Glutamatergic neuron (in vitro differentiated cells): ENCODE data around the gene SAE1. TPM values are rescaled to one million over a fixed set of nuclear protein-coding genes. Genes with fewer than 3 reads are reported as not detected.
A peak's percentile ranks its signal among the peaks of the same experiment; 100 is the strongest.

ENCODE experiments used
- DNase-seq: peaks from one replicate; pipeline ENCODE4 v3.0.0; 2022
- H3K27ac Mint-ChIP-seq: one replicate; pipeline ENCODE4 v1.8.0; 2020; ENCODE audit warnings: mild to moderate bottlenecking, mixed read lengths, inconsistent platforms; ENCODE audit not compliant: unreplicated experiment
- H3K27me3 Mint-ChIP-seq: one replicate; pipeline ENCODE4 v1.8.0; 2020; ENCODE audit warnings: mild to moderate bottlenecking, moderate library complexity, mixed read lengths, inconsistent platforms; ENCODE audit not compliant: unreplicated experiment
- H3K36me3 Mint-ChIP-seq: one replicate; pipeline ENCODE4 v1.8.0; 2020; ENCODE audit warnings: mild to moderate bottlenecking, mixed read lengths, inconsistent platforms; ENCODE audit not compliant: unreplicated experiment
- H3K4me1 Mint-ChIP-seq: one replicate; pipeline ENCODE4 v1.8.0; 2020; ENCODE audit warnings: mild to moderate bottlenecking, low read depth, mixed read lengths, inconsistent platforms; ENCODE audit not compliant: unreplicated experiment
- H3K4me3 Mint-ChIP-seq: one replicate; pipeline ENCODE4 v1.8.0; 2020; ENCODE audit warnings: mild to moderate bottlenecking, mixed read lengths, inconsistent platforms; ENCODE audit not compliant: unreplicated experiment
- H3K9me3 Mint-ChIP-seq: one replicate; pipeline ENCODE4 v1.8.0; 2020; ENCODE audit warnings: mild to moderate bottlenecking, moderate library complexity, mixed read lengths, inconsistent platforms; ENCODE audit not compliant: unreplicated experiment
- total RNA-seq: library from RNA; stranded (reverse); fragmentation: NEBNext Ultra II Directional; extraction: Animal tissue kit (Norgen Biotek cat#: 25700); gene quantifications from one replicate; pipeline ENCODE4 v1.2.1, GENCODE V29; 2021; ENCODE audit not compliant: unreplicated experiment
- TF ChIP-seq, protein P1 (sequence below): fragments of 200-600 bp; sonication (generic); IDR thresholded peaks from one replicate; pipeline ENCODE4 v1.5.0; 2021; ENCODE audit not compliant: partially characterized antibody, unreplicated experiment

The SAE1 gene
- total RNA-seq, 1 donor from 2014 or later = 79.9 TPM

DNA sequence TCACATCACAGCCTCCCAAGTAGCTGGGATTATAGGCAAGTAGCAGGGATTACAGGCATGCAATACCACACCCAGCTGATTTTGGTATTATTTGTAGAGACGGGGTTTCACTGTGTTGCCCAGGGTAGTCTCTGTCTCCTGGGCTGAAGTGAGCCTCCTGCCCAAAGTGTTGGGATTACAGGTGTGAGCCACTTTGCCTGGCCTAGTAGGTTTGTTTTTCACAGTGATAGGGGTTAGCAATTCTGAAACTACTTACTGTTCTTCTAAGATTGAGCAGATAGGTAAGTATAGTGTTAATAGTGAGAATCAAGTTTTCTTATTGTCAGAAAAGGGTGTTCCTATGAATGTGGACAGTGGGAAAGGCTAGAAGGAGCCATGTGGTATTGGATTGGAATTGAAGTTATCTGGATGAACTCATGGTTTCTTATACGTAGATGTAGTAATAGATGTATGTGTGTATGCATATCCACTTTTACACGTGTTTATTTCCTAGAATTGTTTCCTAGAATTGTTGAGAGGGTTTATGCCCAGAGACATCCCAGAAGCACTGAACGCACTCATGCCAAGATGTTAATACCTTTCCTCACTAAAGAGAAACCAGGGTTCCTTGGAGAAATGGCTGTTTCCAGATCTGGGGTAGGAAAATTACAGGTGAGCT lies 49.1 kb downstream of the SAE1 start:
- Mint-ChIP-seq H3K9me3 (peaks cover 2% of the 10 kb centered on the region), H3K4me1 (peaks cover 6% of the 10 kb centered on the region), H3K36me3 (peaks cover 4% of the 10 kb centered on the region), H3K27ac (no peak overlapping the region), H3K27me3 (no peaks in the 10 kb centered on the region), H3K4me3 (no peak overlapping the region)
- DNase-seq = no peak
- TF ChIP-seq, protein P1, sequence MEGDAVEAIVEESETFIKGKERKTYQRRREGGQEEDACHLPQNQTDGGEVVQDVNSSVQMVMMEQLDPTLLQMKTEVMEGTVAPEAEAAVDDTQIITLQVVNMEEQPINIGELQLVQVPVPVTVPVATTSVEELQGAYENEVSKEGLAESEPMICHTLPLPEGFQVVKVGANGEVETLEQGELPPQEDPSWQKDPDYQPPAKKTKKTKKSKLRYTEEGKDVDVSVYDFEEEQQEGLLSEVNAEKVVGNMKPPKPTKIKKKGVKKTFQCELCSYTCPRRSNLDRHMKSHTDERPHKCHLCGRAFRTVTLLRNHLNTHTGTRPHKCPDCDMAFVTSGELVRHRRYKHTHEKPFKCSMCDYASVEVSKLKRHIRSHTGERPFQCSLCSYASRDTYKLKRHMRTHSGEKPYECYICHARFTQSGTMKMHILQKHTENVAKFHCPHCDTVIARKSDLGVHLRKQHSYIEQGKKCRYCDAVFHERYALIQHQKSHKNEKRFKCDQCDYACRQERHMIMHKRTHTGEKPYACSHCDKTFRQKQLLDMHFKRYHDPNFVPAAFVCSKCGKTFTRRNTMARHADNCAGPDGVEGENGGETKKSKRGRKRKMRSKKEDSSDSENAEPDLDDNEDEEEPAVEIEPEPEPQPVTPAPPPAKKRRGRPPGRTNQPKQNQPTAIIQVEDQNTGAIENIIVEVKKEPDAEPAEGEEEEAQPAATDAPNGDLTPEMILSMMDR = no peak

DNA sequence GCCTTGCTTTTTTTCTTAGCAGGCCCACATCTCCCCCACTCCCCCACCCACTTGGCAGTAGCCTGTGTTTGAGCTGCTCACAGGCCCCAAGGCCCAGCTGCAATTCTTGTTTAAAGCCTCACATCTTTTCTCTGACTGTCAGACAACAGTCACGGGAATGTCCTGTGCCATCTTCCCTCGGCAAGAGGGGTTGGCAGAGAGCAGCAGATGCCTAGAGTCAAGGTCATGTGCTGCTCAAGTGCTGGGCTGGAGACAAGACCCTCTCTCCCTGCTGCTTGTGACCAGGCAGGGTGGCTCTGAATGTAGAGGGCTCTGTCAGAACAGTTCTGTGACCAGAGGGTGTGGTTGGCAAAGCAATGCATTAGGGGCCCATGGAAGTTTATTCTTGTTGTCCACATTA lies 53.0 kb downstream of the SAE1 start:
- TF ChIP-seq, protein P1 = no peak
- Mint-ChIP-seq H3K9me3 (no peaks in the 10 kb centered on the region), H3K4me3 (no peak overlapping the region), H3K27ac (no peak overlapping the region), H3K36me3 (no peaks in the 10 kb centered on the region), H3K4me1 (peaks cover 14% of the 10 kb centered on the region), H3K27me3 (no peaks in the 10 kb centered on the region)
- no peak for DNase-seq

DNA sequence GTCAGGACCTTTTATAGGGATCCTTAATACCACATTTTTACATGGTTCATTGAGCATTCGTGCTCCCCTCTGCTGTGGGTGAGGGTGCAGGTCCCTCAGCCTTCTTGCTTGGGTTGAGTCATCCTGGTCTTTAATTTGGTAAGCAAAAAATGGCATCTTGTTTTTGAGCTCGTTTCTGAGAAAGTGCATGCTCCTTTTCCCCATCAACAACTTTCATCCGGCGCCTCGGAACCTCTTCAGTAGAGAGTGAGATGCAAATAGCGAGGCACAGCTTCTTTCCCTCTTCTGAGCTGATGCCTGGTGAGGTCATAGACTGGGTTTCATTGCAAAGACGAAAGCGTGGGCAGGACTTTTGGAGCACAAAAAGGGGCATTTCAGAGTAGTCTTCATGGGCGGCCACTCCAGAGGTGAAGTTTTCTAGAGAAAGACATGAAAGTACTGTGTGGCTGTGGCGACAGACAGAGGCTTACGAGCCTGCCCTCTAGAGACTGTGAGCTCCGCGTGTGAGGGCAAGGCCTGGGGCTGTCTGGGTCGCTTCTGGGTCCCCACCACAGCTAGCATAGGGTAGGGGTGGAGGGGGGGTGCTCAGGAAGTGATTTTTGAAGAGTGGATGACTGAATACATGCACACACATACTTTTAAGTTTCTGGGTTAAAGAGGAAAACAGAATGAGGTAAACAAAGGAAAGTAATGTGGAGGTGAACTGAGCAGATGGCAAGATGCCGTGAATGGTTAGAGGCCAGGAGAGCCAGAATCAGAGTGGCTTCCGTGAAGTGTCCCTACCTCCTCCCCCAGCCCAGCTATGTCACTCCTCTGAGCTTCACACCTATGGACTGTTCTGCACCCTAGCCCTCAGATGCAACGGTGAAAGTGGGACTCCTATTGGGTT lies 56.1 kb downstream of the SAE1 start:
- DNase-seq = no peak
- Mint-ChIP-seq H3K36me3 (no peaks in the 10 kb centered on the region), H3K27me3 (no peaks in the 10 kb centered on the region), H3K4me3 (no peak overlapping the region), H3K9me3 (no peaks in the 10 kb centered on the region), H3K4me1 (peaks cover 20% of the 10 kb centered on the region), H3K27ac (peak overlapping the region; percentile 19)
- TF ChIP-seq, protein P1 = no peak

DNA sequence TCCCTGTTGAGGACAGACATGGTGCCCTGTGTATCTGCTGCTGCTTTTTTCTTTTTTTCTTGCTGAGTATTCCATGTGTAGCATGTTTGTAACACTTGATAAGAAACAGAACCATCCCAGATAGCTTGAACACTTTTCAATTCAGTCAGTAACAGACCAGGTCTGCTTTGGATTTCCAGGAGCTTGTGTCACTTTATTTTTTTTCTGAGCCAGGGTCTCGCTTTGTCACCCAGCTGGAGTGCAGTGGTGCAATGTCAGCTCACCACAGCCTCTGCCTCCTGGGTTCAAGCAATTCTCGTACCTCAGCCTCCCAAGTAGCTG lies 56.7 kb downstream of the SAE1 start:
- Mint-ChIP-seq H3K27me3 (no peaks in the 10 kb centered on the region), H3K27ac (no peak overlapping the region), H3K36me3 (no peaks in the 10 kb centered on the region), H3K9me3 (no peaks in the 10 kb centered on the region), H3K4me1 (peaks cover 16% of the 10 kb centered on the region), H3K4me3 (no peak overlapping the region)
- no peak for DNase-seq
- TF ChIP-seq, protein P1 = no peak

DNA sequence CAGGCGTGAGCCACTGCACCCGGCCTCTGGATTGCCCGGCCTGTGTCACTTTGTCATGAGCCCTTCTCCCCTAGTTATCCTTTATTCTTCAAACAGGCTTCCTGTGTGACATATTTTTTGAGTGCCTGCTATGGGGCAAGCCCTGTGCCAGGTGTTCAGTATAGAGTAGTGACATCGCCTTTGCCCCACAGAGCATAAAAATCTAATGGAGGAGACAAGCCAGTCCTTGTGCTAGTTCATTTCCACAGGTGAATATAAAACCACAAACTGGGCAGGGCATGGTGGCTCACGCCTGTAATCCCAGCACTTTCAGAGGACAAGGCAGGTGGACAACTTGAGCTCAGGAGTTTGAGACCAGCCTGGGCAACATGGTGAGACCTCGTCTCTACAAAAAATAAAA lies 57.2 kb downstream of the SAE1 start:
- H3K36me3 Mint-ChIP-seq = no peaks in the 10 kb centered on the region
- no peak overlapping the region for H3K4me3 Mint-ChIP-seq
- TF ChIP-seq, protein P1 = no peak
- DNase-seq = no peak
- no peaks in the 10 kb centered on the region for H3K9me3 Mint-ChIP-seq
- no peaks in the 10 kb centered on the region for H3K27me3 Mint-ChIP-seq
- peaks cover 14% of the 10 kb centered on the region for H3K4me1 Mint-ChIP-seq
- no peak overlapping the region for H3K27ac Mint-ChIP-seq
